ENCODE data around the gene ADAMTS17. TPM values are rescaled to one million over a fixed set of nuclear protein-coding genes. Genes with fewer than 3 reads are reported as not detected.

Gene ADAMTS17
- total RNA-seq, 1 experiment from 2014 or later = 4.2 TPM

GRCh38 chr15:100220058-100220768 is 121.6 kb downstream of the ADAMTS17 start (continued):
- TF ChIP-seq CTCF (IDR thresholded peaks at IDR 0.05 in 2 of 3, conservative IDR thresholded peaks at IDR 0.05 in 1 of 3; ENCODE audit: borderline replicate concordance in 1 of 3, insufficient read depth in 1 of 3, low read depth in 2 of 3, low read length in 2 of 3) (no peak), REST (IDR thresholded peaks at IDR 0.05; ENCODE audit: low read depth) (no peak)

DNA sequence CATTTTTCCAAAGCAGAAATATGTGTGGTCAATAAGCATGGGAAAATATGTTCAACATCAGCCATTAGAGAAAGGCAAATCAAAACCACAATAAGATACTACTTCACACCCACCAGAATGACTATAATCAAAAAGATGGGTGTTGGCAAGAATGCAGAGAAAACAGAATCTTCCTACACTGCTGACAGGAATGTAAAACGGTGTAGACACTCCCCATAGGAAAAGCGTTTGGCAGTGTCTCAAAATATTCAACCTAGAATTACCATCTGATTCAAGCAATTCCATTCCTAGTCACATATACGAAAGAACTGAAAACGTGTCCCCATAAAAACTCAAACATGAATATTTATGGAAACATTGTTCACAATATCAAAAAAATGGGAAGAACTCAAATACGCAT is 123.3 kb downstream of the ADAMTS17 start:
- intact Hi-C loops (cut with micrococcal nuclease) = no loop called here
- no TSS peak for BruUV-seq (replicated peaks)
- no peak for ATAC-seq
- Histone ChIP-seq H2AFZ (ENCODE audit: low read depth, low read length, poor library complexity, severe bottlenecking) (no peak overlapping the region), H3K4me2 (ENCODE audit: low read length) (no peak overlapping the region), H3K9ac (ENCODE audit: low read length) (no peak overlapping the region), H3K4me1 (ENCODE audit: control insufficient read depth in 1 of 2, insufficient read depth in 2 of 2, low read length in 2 of 2) (no peaks in the 10 kb centered on the region), H3K36me3 (ENCODE audit: control insufficient read depth in 1 of 2, insufficient read depth in 2 of 2, low read length in 2 of 2) (no peaks in the 10 kb centered on the region), H3K27ac (ENCODE audit: low read depth, low read length) (no peak overlapping the region), H3K27me3 (ENCODE audit: insufficient read depth, low read length) (no peaks in the 10 kb centered on the region), H3K9me3 (ENCODE audit: control insufficient read depth in 1 of 2, insufficient read depth in 1 of 2, low read depth in 1 of 2, low read length in 2 of 2) (no peaks in the 10 kb centered on the region), H4K20me1 (ENCODE audit: insufficient read depth) (no peaks in the 10 kb centered on the region), H3K9me2 (ENCODE audit: insufficient read depth) (no peaks in the 10 kb centered on the region), H3K4me3 (replicated peaks in 1 of 2; ENCODE audit: low read depth in 1 of 2, low read length in 2 of 2) (no peak overlapping the region), H3K79me2 (ENCODE audit: insufficient read depth, low read length) (no peaks in the 10 kb centered on the region)
- TF ChIP-seq POLR2AphosphoS5 (IDR thresholded peaks at IDR 0.05; ENCODE audit: low read depth, low read length) = no peak
- TF ChIP-seq SIN3A (IDR thresholded peaks at IDR 0.05; ENCODE audit: low read depth) = no peak
- no peak for TF ChIP-seq EZH2 (IDR thresholded peaks at IDR 0.05)
- TF ChIP-seq REST (IDR thresholded peaks at IDR 0.05; ENCODE audit: low read depth) = no peak
- ChIA-PET RAD21 (ENCODE audit: low non-redundant PET in 1 of 2, low total read pairs in 2 of 2, uncharacterized antibody in 2 of 2, unreplicated experiment in 2 of 2) (no interaction called here), CTCF (no interaction called here), POLR2A (no interaction called here)
- DNase-seq (ENCODE audit: low read depth, low spot score) = no peak

Data from HCT116 (cell line).